IPS DF 6.9 (cell line): ENCODE measurements around the gene RCSD1.
"Not testable (repeated sequence)": the region's sequence is repeated elsewhere in the genome, so short reads cannot be mapped to it uniquely, and the experiment has no call there.

ENCODE experiments used
- DNase-seq: peaks from one replicate; pipeline ENCODE4 v3.0.0-alpha.2; 2013; ENCODE audit warnings: low read depth, low spot score
- H3K27ac ChIP-seq: one replicate; pipeline ENCODE4 v1.5.1; 2013; ENCODE audit warnings: low read length, control low read depth
- H3K27me3 ChIP-seq: 2 replicates; pipeline ENCODE4 v1.6.1; 2013; ENCODE audit warnings: mild to moderate bottlenecking, low read length; ENCODE audit not compliant: control insufficient read depth, insufficient read depth
- H3K36me3 ChIP-seq: 2 replicates; pipeline ENCODE4 v1.6.1; 2013; ENCODE audit warnings: low read length; ENCODE audit not compliant: control insufficient read depth, insufficient read depth
- H3K4me1 ChIP-seq: 2 replicates; pipeline ENCODE4 v1.6.1; 2013; ENCODE audit warnings: low read length; ENCODE audit not compliant: control insufficient read depth, insufficient read depth
- H3K4me3 ChIP-seq: 2 replicates; pipeline ENCODE4 v1.5.1; 2013; ENCODE audit warnings: mild to moderate bottlenecking, low read length
- H3K9me3 ChIP-seq: 2 replicates; pipeline ENCODE4 v1.6.1; 2013; ENCODE audit warnings: low read length, inconsistent platforms; ENCODE audit not compliant: control insufficient read depth, insufficient read depth
- whole genome bisulfite sequencing: extraction: QIAGEN DNeasy Blood & Tissue Kit; methylation state at CpG from one replicate; pipeline ENCODE4 v1.1.7; 2013; ENCODE audit warnings: mixed read lengths, missing lambda C conversion rate; ENCODE audit not compliant: insufficient read length, insufficient coverage; 5-methylcytosine and 5-hydroxymethylcytosine counted together

RCSD1 gene

GRCh38 chr1:167711797-167712196, 81.8 kb downstream of the RCSD1 start:
- DNase-seq: no peak
- no CpG with 5 or more reads among the region's 3 CpGs for WGBS
- H3K9me3 ChIP-seq: no peaks in the 10 kb centered on the region
- no peaks in the 10 kb centered on the region; the same call in 1 of the 2 replicates for H3K27me3 ChIP-seq
- no peak overlapping the region for H3K4me3 ChIP-seq
- H3K27ac ChIP-seq: no peak overlapping the region
- no peaks in the 10 kb centered on the region for H3K36me3 ChIP-seq
- H3K4me1 ChIP-seq: peaks cover 3% of the 10 kb centered on the region; the same call in 1 of the 2 replicates

- no peak overlapping the region for H3K27ac ChIP-seq
Measured at GRCh38 chr1:167713330-167714081, 83.5 kb downstream of the RCSD1 start.

GRCh38 chr1:167714098-167714438, 84.0 kb downstream of the RCSD1 start:
- Histone ChIP-seq H3K9me3 (no peaks in the 10 kb centered on the region), H3K27me3 (no peaks in the 10 kb centered on the region; the same call in 1 of the 2 replicates), H3K36me3 (no peaks in the 10 kb centered on the region), H3K27ac (no peak overlapping the region), H3K4me3 (peak overlapping the region; percentile 55; the same call in 1 of the 2 replicates), H3K4me1 (peaks cover 3% of the 10 kb centered on the region; the same call in 1 of the 2 replicates)
- DNase-seq: no peak
- no CpG with 5 or more reads among the region's 28 CpGs for WGBS

More at GRCh38 chr1:167713330-167714081, 83.5 kb downstream of the RCSD1 start:
- H3K27me3 ChIP-seq: no peaks in the 10 kb centered on the region; the same call in 1 of the 2 replicates
- no peaks in the 10 kb centered on the region for H3K9me3 ChIP-seq
- H3K4me1 ChIP-seq: peaks cover 3% of the 10 kb centered on the region; the same call in 1 of the 2 replicates
- peak overlapping the region; percentile 55 for H3K4me3 ChIP-seq
- H3K36me3 ChIP-seq: no peaks in the 10 kb centered on the region
- no CpG with 5 or more reads among the region's 31 CpGs for WGBS
- DNase-seq: no peak

GRCh38 chr1:167714439-167715156, 84.6 kb downstream of the RCSD1 start:
- H3K27ac ChIP-seq: no peak overlapping the region
- H3K36me3 ChIP-seq: no peaks in the 10 kb centered on the region
- no peaks in the 10 kb centered on the region for H3K9me3 ChIP-seq
- peak overlapping the region; percentile 55; the same call in 1 of the 2 replicates for H3K4me3 ChIP-seq
- no peaks in the 10 kb centered on the region; the same call in 1 of the 2 replicates for H3K27me3 ChIP-seq
- peaks cover 3% of the 10 kb centered on the region; the same call in 1 of the 2 replicates for H3K4me1 ChIP-seq
- no CpG with 5 or more reads among the region's 50 CpGs for WGBS
- no peak for DNase-seq

- H3K27me3 ChIP-seq: no peaks in the 10 kb centered on the region; the same call in 1 of the 2 replicates
- H3K9me3 ChIP-seq: no peaks in the 10 kb centered on the region
- peak overlapping the region; percentile 67; the same call in 1 of the 2 replicates for H3K4me3 ChIP-seq
- no CpG with 5 or more reads among the region's 26 CpGs for WGBS
- peaks cover 3% of the 10 kb centered on the region; the same call in 1 of the 2 replicates for H3K4me1 ChIP-seq
- H3K36me3 ChIP-seq: no peaks in the 10 kb centered on the region
- no peak overlapping the region for H3K27ac ChIP-seq
- DNase-seq: no peak
Measured at GRCh38 chr1:167715157-167715999, 85.3 kb downstream of the RCSD1 start.

GRCh38 chr1:167716000-167716271, 85.9 kb downstream of the RCSD1 start:
- DNase-seq: no peak
- H3K36me3 ChIP-seq: no peaks in the 10 kb centered on the region
- H3K9me3 ChIP-seq: no peaks in the 10 kb centered on the region
- H3K4me1 ChIP-seq: peaks cover 3% of the 10 kb centered on the region; the same call in 1 of the 2 replicates
- H3K4me3 ChIP-seq: peak overlapping the region; percentile 67; the same call in 1 of the 2 replicates
- H3K27ac ChIP-seq: no peak overlapping the region
- H3K27me3 ChIP-seq: no peaks in the 10 kb centered on the region; the same call in 1 of the 2 replicates
- no CpG with 5 or more reads among the region's 4 CpGs for WGBS

- H3K4me3 ChIP-seq: no peak overlapping the region
- no peaks in the 10 kb centered on the region for H3K36me3 ChIP-seq
- no CpG with 5 or more reads among the region's 3 CpGs for WGBS
- peaks cover 3% of the 10 kb centered on the region; the same call in 1 of the 2 replicates for H3K4me1 ChIP-seq
- H3K9me3 ChIP-seq: no peaks in the 10 kb centered on the region
- no peak for DNase-seq
- H3K27ac ChIP-seq: no peak overlapping the region
- no peaks in the 10 kb centered on the region; the same call in 1 of the 2 replicates for H3K27me3 ChIP-seq
Measured at GRCh38 chr1:167717351-167717750, 87.3 kb downstream of the RCSD1 start.

- WGBS: 100% methylated on average over 1 of the region's 7 CpGs
- peaks cover 4% of the 10 kb centered on the region for H3K4me1 ChIP-seq
- no peaks in the 10 kb centered on the region for H3K9me3 ChIP-seq
- no peak overlapping the region for H3K27ac ChIP-seq
- no peak for DNase-seq
- no peaks in the 10 kb centered on the region for H3K27me3 ChIP-seq
- H3K36me3 ChIP-seq: no peaks in the 10 kb centered on the region
- no peak overlapping the region for H3K4me3 ChIP-seq
Measured at GRCh38 chr1:167718914-167719691, 89.1 kb downstream of the RCSD1 start.

- no CpG with 5 or more reads among the region's 25 CpGs for WGBS
- H3K4me3 ChIP-seq, H3K27me3 ChIP-seq, H3K36me3 ChIP-seq, H3K27ac ChIP-seq, H3K9me3 ChIP-seq, H3K4me1 ChIP-seq, DNase-seq: not testable (repeated sequence)
Measured at GRCh38 chr1:167719715-167720421, 89.8 kb downstream of the RCSD1 start.
